Smooth muscle cell of trachea (primary cell): ENCODE measurements around the gene RNF150. TPM values are rescaled to one million over a fixed set of nuclear protein-coding genes. Genes with fewer than 3 reads are reported as not detected.

Experiments used
- total RNA-seq: library from RNA; depleted of rRNA; stranded (reverse); fragments of >200 nt; gene quantifications from 2 replicates; pipeline ENCODE4 v1.2.1, GENCODE V29; 2014

RNF150 gene
- total RNA-seq = 0.58 and 0.99 TPM in 2 replicates

DNA sequence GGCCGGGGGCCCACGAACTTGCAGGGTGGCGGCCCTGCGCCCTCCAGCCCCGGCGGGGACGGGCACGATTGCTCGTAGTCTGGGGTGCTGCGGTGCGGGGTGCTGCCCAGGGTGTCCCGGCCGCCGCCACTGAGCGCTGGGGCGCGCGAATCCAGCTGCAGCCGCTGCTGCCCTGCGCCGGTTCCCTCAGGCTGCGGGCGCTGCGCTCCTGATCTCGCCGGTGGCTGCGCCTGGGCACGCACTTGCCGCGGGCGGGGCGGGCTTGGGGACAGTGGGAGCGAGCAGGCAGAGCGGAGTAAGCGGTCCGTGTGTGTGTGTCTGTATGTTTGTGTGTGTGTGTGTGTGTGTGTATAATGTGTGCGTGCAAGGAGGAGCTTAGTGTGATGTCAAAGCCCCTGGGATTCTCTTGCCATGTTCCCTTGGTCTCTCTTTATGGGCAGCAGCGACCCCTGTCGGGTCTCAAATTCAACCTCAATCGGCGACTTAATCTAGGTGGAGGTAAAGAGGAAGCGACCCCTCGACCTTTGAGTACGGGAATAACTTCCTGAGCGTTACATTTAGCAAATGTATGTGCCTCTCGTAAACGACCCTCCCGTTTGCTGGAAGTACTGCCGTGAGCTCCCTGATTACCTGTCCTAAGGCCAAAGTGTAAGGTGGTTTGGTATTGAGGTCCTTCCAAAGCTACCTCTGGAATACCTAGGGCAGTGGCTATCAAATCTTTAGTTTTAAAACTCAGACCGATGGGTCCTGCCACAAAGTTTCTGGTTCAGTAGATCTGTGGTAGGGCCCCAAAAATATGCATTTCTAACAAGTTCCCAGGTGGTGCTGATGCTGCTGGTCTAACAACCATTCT lies at the start of gene RNF150:
Gene RNF150 (minus strand): TSS at position 324 of the 853 bp plus-strand sequence.

Other genes with a start within 250 kb of the RNF150 start
- gene ZNF330, start 87.4 kb upstream of the RNF150 start, total RNA-seq = 33.0 and 34.4 TPM in 2 replicates